LNCaP clone FGC (cell line): ENCODE data around the gene GTPBP3.
A peak's percentile ranks its signal among the peaks of the same experiment; 100 is the strongest.

Experiments
- DNase-seq: peaks from one replicate; pipeline ENCODE4 v3.0.0-alpha.2; 2011; ENCODE audit warnings: low read depth
- H3K4me3 ChIP-seq: 2 replicates; pipeline ENCODE4 v1.5.1; 2011; ENCODE audit warnings: mild to moderate bottlenecking, low read depth, low read length, control low read depth
- TF ChIP-seq, protein P1 (sequence below): IDR thresholded peaks from 2 replicates; pipeline ENCODE4 v1.5.1; 2012; ENCODE audit warnings: mild to moderate bottlenecking; ENCODE audit not compliant: control insufficient read depth, insufficient read depth; ENCODE audit errors: extremely low read depth

The GTPBP3 gene

DNA sequence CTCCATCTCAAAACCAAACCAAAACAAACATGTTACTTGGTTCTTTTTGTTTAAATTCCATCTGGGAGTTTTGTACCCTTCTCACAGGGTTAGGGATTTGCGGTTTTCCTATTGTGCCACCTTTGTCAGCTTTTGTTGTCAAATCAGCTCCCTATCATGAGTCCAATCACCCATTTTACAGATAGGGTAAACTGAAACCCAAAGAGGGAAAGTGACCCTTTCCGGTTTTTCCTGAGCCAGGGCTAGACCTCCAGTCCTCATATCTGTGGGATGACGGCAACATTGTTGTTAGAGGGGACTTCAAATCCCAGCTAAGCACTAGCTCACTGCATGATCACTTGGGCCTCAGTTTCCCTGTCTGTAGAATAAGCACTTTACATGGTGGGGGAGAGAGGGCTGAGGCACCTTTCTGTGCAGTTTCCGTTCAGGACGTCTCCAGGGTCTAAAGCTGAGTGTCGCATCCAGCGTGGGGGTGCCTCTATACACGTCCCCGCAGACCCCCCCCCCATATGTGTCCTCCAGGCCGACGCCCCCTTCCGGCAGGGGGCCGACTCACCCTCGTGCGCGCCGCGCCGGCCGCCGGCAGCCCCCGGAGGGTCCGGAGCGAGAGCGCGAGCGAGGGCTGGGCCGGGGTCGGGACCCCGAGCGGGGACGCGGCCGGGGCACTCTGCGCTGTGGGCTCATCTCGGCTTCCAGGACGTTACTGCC is 52.8 kb downstream of the GTPBP3 start:
- no peak for DNase-seq
- no peak overlapping the region for H3K4me3 ChIP-seq
- TF ChIP-seq, protein P1, sequence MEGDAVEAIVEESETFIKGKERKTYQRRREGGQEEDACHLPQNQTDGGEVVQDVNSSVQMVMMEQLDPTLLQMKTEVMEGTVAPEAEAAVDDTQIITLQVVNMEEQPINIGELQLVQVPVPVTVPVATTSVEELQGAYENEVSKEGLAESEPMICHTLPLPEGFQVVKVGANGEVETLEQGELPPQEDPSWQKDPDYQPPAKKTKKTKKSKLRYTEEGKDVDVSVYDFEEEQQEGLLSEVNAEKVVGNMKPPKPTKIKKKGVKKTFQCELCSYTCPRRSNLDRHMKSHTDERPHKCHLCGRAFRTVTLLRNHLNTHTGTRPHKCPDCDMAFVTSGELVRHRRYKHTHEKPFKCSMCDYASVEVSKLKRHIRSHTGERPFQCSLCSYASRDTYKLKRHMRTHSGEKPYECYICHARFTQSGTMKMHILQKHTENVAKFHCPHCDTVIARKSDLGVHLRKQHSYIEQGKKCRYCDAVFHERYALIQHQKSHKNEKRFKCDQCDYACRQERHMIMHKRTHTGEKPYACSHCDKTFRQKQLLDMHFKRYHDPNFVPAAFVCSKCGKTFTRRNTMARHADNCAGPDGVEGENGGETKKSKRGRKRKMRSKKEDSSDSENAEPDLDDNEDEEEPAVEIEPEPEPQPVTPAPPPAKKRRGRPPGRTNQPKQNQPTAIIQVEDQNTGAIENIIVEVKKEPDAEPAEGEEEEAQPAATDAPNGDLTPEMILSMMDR: no peak

DNA sequence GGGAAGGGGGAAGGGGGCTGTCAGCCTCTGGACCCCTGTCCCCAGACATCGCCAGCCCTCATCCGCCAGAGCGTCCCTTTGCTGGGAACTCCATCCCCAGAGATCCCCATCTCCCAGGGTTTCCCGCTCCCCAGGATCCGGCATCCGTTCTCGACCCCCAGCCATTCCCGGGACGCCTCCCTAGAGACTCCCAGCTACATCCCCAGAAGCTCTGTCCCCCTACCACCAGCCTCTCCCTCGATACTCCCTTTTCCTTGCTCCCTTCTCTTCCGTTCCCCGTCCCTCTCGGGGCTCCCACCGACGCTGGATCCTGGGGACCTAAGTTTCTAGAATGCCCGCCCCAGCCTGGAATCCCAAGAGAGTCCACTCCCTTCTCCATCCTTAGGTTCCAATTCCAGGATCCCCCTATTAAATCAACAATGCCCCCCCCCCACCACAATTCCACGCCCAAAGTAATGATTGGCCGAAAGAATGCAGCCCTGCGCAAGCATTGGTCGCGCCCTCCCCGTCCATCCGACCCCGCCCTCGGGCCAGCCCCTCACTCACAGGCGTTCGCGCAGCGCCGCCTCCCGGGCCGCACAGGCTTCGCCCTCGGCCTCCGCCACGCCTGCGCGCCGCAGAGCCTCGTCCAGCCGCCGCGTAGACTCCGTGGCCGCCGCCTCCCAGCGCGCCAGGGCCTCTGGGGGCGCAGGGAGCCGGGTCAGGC is 53.5 kb downstream of the GTPBP3 start:
- DNase-seq: peak; percentile 14
- TF ChIP-seq, protein P1: peak; percentile 57
- peak overlapping the region; percentile 44 for H3K4me3 ChIP-seq

DNA sequence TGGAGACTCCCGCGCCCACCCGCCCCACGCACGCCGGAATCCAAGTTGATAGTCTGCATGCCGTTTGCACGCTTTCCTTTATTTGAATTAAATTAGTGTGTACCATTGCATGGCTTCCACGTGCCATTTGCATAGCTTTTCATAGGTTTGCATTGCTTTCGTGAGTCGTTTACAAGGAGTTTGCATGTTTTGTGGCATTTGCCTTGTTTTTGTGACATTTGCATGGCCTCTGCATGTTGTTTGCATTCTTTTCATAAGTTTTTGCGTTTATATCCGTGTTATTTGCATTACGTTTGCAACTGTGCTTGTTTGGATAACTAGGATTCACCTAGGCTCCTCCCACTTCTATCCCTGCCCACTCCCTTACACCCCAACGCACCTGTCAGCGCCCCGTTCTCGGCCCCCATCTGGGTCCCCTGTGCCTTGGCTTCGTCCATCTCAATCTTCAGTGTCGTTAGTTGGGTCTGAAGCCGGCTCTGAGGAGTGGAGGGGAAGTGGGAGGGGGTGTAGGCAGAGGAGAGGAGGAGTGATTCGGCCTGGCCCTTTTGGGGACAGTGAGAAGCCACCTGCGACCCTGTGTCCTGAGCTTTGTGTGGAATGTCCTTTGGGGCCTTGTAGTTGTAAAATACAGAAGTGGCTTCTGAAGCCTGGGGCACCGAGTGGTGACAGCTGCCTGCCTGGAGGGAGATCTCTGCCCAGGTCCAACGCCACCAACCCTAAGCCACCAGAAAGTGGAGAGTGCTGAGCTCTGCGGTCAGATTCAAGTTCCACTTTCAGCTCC is 54.2 kb downstream of the GTPBP3 start:
- H3K4me3 ChIP-seq: peak overlapping the region; percentile 44
- DNase-seq: no peak
- TF ChIP-seq, protein P1: no peak
